ENCODE measurements around the gene ENC1. TPM values are rescaled to one million over a fixed set of nuclear protein-coding genes. Genes with fewer than 3 reads are reported as not detected.

The ENC1 gene
- polyA plus RNA-seq, 1 donor (not counting 4 experiments of a cell fraction or from before 2014, with no cell fraction given), result 68.1 TPM

GRCh38 chr5:74589204-74590056, 51.1 kb downstream of the ENC1 start:
- dilution Hi-C loops (cut with MboI; ENCODE audit: extremely low pct_ligation_motif_present, low sequenced_read_pairs), result no loop called here

GRCh38 chr5:74588415-74588814, 52.1 kb downstream of the ENC1 start:
- no peaks in the 10 kb centered on the region for H3K27me3 ChIP-seq (ENCODE audit: control insufficient read depth, extremely low read depth, insufficient read depth, low read length)
- FAIRE-seq, result no peak
- TF ChIP-seq CTCF (optimal IDR thresholded peaks at IDR 0.05 in 1 of 3, IDR thresholded peaks at IDR 0.05 in 1 of 3, conservative IDR thresholded peaks at IDR 0.05 in 1 of 3; ENCODE audit: extremely low read depth in 1 of 3, insufficient read depth in 2 of 3, low read length in 3 of 3) (no peak), EZH2 (IDR thresholded peaks at IDR 0.05; ENCODE audit: low read length) (no peak)

More at GRCh38 chr5:74589204-74590056, 51.1 kb downstream of the ENC1 start:
- Histone ChIP-seq H3K4me1 (ENCODE audit: control insufficient read depth, extremely low read depth, insufficient read depth, low read length) (peaks cover 10% of the 10 kb centered on the region), H3K36me3 (ENCODE audit: control insufficient read depth in 2 of 2, extremely low read depth in 1 of 2, insufficient read depth in 2 of 2, low read length in 2 of 2) (no peaks in the 10 kb centered on the region), H3K79me2 (ENCODE audit: control insufficient read depth, insufficient read depth, low read length) (no peaks in the 10 kb centered on the region), H3K9ac (ENCODE audit: control insufficient read depth, extremely low read depth, insufficient read depth, low read length) (no peak overlapping the region), H3K4me2 (ENCODE audit: control insufficient read depth, extremely low read depth, insufficient read depth, low read depth, low read length) (no peak overlapping the region), H4K20me1 (ENCODE audit: control insufficient read depth, extremely low read depth, insufficient read depth, low read length) (no peaks in the 10 kb centered on the region), H3K27ac (ENCODE audit: control insufficient read depth, insufficient read depth, low read length) (no peak overlapping the region), H2AFZ (ENCODE audit: control insufficient read depth, low read length) (no peak overlapping the region), H3K27me3 (ENCODE audit: control insufficient read depth, extremely low read depth, insufficient read depth, low read length) (no peaks in the 10 kb centered on the region), H3K9me3 (ENCODE audit: control insufficient read depth, low read depth, low read length) (no peaks in the 10 kb centered on the region), H3K4me3 (ENCODE audit: control insufficient read depth in 2 of 3, extremely low read depth in 1 of 3, insufficient read depth in 2 of 3, low read depth in 1 of 3, low read length in 3 of 3) (no peak overlapping the region), H3K9me1 (ENCODE audit: control insufficient read depth, extremely low read depth, insufficient read depth, low read length) (no peaks in the 10 kb centered on the region)
- no peak for TF ChIP-seq CTCF (optimal IDR thresholded peaks at IDR 0.05 in 1 of 3, IDR thresholded peaks at IDR 0.05 in 1 of 3, conservative IDR thresholded peaks at IDR 0.05 in 1 of 3; ENCODE audit: extremely low read depth in 1 of 3, insufficient read depth in 2 of 3, low read length in 3 of 3)
- TF ChIP-seq EZH2 (IDR thresholded peaks at IDR 0.05; ENCODE audit: low read length), result no peak
- FAIRE-seq, result no peak
- no peak for DNase-seq (ENCODE audit: low read depth, low spot score)

More at GRCh38 chr5:74588415-74588814, 52.1 kb downstream of the ENC1 start:
- dilution Hi-C loops (cut with MboI; ENCODE audit: extremely low pct_ligation_motif_present, low sequenced_read_pairs), result no loop called here
- Histone ChIP-seq H3K79me2 (ENCODE audit: control insufficient read depth, insufficient read depth, low read length) (no peaks in the 10 kb centered on the region), H3K4me2 (ENCODE audit: control insufficient read depth, extremely low read depth, insufficient read depth, low read depth, low read length) (no peak overlapping the region), H2AFZ (ENCODE audit: control insufficient read depth, low read length) (no peak overlapping the region), H3K4me1 (ENCODE audit: control insufficient read depth, extremely low read depth, insufficient read depth, low read length) (peaks cover 10% of the 10 kb centered on the region), H3K4me3 (ENCODE audit: control insufficient read depth in 2 of 3, extremely low read depth in 1 of 3, insufficient read depth in 2 of 3, low read depth in 1 of 3, low read length in 3 of 3) (no peak overlapping the region), H4K20me1 (ENCODE audit: control insufficient read depth, extremely low read depth, insufficient read depth, low read length) (no peaks in the 10 kb centered on the region), H3K9me3 (ENCODE audit: control insufficient read depth, low read depth, low read length) (no peaks in the 10 kb centered on the region), H3K36me3 (ENCODE audit: control insufficient read depth in 2 of 2, extremely low read depth in 1 of 2, insufficient read depth in 2 of 2, low read length in 2 of 2) (no peaks in the 10 kb centered on the region), H3K9ac (ENCODE audit: control insufficient read depth, extremely low read depth, insufficient read depth, low read length) (no peak overlapping the region), H3K27ac (ENCODE audit: control insufficient read depth, insufficient read depth, low read length) (no peak overlapping the region), H3K9me1 (ENCODE audit: control insufficient read depth, extremely low read depth, insufficient read depth, low read length) (no peaks in the 10 kb centered on the region)
- DNase-seq (ENCODE audit: low read depth, low spot score), result no peak
